GM19043 (cell line): ENCODE results near the gene SAMD8.

Source experiments
- ATAC-seq: cut with Tn5 transposase; IDR thresholded peaks from one replicate; pipeline ENCODE4 v1.9.1; 2021; ENCODE audit warnings: low read depth; ENCODE audit not compliant: unreplicated experiment

Gene SAMD8

DNA sequence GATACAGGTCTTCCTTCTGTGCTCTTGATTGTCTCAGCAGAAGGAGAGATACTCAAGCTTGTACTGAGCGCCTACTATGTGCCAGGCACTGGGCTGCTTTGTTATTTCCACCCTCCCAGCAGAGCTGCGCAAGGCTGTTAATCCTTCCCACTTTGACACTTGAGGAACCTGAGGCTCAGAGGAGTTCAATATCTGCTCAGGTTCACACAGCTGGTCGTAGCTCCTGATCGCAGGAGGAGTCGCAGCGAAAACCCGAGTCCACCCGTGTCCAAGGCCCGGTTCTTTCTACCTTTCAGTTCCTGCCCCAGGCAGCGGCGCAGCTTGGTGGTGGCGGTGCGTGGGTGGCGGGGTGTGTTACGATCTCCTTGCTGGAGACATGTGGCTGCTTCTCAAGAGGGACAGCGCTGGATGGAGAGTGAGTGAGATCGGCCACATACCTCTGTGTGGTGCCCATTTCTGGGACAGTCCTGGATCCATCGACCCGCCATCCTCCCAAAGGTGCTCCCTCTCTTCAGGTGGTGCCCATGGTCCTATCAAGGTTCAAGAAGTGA, 26.5 kb upstream of the SAMD8 start:
- no peak for ATAC-seq

DNA sequence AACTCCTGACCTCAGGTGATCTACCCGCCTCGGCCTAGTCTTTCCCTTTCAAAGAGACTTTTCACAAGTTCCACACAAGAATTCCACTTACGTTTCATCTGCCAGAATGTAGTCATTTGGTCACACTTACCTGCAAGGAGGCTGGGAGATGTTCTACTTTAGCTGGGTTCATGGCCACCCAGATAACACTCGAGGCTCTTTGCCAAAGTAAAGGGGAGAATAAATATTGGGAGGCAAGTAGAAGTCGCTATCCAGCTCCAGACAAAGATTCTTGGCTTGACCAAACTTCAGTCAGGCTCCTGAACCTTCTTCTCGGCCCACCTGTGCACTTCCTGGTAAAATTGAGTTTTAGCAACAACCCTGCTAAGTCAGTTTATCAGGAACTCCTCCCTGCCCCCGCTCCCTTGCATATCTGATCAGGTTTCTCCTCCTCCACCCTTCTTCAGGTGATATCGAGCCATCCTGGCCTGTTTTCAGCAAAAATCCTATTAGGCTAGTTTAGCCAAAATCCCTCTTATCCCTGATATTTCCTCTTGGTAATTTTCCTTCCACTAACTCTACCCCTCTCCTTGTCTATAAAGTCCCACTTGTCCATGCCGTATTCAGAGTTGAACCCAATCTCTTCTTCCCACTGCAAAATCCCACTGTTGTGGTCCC, 25.1 kb upstream of the SAMD8 start:
- ATAC-seq: no peak

- ATAC-seq: no peak
These were observed 22.8 kb upstream of the SAMD8 start for GRCh38 chr10:75088640-75089039.

DNA sequence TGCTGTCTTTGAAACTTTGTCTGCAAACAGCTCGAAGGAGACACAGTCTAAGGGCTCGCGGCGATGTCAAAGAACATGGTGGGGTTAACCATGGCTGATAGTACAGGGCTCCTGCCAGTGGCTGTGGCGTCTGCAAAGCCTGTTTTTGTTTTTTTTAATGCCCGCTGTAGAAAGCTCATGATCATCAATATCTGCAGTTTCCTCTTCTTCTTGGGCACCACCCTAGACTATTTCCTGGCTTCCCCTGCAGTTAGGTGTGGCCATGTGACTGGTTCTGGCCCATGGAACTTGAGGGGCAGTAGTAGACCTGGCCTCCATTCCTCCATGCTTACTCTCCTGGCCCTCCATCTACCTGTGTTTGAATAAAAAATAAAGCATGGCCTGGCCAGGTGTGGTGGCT, 21.8 kb upstream of the SAMD8 start:
- ATAC-seq: no peak

DNA sequence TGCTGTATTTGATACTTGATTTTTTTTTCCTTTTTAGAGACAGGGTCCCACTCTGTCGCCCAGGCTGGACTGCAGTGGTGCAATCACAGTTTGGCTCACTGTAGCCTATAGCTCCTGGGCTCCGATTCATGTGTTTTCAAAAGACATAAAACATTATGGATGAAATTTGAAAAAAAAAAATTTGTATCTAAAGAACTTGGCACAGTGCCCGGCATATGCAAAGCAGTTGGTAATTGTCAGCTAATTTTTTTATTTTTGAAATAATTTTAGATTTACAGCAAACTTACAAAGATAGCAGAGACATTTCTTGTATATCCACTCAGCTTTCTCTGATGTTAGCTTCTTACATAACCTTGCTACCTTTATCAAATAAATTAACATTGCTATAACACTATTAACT, 20.3 kb upstream of the SAMD8 start:
- no peak for ATAC-seq

DNA sequence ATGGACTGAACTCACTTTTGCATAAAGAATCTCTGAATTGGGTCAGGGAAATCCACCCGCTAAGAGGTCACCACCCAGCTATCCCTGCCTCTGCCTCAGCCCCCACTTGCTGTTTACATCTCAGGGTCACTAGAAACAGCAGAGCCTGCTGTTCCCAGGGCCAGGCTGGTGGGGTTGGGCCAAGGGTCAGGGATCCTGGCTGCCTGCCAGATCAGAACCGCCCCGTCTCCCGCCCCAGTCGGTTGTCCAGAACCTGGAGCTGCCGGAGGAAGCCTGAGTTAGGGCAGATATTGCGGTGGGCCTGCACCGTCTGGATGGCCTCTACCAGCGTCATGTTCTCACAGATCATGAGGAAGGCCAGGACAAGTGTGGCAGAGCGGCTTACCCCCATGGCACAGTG, 17.0 kb upstream of the SAMD8 start:
- no peak for ATAC-seq

DNA sequence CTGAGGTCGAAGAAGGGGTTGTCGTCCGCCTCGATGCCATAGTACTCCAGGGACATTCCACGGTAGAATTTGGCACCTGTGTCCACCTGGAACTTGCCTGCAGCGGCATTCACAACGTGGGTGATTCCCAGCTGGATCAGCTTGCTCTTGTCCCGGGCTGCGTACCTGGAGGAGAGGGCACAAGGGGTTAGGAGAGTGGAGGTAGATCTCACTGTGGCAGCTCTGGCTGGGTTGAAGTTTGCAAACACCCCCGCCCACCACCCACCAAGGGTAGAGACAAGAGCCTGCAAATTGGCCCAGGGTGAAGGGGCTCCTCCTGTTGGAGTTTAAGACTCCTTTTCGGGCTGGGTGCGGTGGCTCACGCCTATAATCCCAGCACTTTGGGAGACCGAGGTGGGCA, 15.8 kb upstream of the SAMD8 start:
- no peak for ATAC-seq

DNA sequence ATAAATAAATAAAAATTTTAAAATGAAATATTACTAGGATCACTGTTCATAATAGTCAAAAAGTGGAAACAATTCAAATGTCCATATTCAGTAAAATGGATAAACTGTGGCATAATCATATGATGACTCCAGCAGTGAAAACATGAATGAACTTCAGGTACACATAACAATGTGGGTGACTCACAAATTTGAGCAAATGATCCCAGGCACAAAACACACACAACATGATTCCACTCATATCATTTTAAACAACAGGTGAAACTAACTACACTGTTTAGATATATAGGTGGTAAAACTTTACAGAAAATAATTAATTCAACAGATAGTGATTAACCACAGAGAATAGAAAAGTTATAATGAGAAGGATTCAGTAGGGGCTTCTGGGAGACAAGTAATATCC, 14.7 kb upstream of the SAMD8 start:
- ATAC-seq: no peak

- ATAC-seq: no peak
These were observed 13.7 kb upstream of the SAMD8 start for GRCh38 chr10:75097666-75098285.

GRCh38 chr10:75098902-75099673, 12.4 kb upstream of the SAMD8 start:
- ATAC-seq: no peak

DNA sequence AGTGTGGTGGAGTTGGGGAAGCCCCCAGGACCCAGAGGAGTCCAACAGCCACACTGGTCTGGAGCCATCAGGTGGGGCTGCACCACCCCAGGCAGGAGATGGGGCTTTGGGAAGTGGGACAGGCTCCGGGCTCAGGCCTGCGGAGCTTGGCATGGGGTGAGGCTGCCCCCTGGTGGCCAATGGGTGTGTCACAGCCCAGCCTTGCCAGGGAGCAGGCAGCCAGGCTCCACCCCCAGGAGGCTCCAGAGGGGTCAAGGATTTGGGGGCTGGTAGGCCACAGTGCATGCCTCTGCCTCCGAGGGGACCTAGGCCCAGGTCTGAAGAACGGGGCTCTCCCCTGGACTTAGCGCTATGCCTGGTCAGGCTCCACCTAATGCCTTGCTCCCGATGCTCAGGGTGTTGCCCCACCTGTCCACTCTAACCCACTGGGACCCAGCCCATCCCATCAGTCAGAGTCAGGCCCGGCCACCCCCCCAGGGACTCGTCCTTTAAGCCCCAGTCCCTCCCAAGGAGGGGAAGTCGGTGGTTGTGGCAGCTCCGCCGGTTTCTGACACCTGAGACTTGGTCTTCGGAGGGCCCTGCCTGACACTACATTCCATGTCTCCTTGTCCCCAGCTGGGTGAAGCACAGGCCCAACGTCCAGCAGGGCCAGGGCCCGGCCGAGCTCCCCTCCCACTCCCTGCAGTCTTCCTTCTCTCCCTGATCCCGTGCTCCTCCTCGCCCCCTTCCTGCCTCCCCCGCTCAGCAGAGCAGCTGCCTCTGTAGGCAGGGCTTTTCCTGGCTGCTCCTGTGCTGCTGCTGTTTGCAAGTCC, 11.3 kb upstream of the SAMD8 start:
- ATAC-seq: peak; percentile 70

GRCh38 chr10:75100764-75101291, 10.6 kb upstream of the SAMD8 start:
- no peak for ATAC-seq

GRCh38 chr10:75101416-75102251, 9.8 kb upstream of the SAMD8 start:
- no peak for ATAC-seq

DNA sequence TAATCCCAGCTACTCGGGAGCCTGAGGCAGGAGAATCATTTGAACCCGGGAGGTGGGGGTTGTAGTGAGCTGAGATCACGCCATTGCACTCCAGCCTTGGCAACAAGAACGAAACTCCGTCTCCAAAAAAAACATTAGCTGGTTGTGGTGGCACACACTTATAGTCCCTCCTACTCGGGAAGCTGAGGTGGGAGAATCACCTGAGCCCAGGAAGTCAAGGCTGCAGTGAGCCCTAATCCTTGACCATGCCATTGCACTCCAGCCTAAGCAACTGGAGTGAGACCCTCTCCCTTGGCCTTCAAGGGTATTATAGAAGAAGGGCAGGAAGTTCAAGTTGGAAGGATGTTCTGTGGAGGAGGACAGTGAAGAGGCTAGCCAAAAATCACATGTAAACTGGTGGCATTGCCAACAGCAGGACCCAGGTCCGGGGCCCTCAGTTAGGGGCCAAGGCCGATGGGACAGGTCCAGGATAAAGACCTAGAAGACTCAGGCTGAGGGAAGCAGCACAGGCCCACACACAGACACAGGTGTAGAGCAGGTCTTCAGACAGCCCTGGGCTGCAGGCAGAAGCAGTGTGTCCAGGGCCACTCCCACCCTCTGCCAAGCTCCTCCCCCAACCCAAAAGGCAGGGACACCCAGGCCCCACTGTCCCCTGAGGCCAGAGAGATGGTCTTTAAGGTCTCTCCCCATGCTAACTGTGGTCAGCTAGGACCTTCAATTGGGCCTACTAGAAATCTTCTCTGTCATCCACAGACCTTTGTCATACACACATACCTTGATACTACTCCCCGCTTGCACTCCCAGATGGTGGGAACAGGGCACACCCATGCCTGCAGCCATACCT, 8.4 kb upstream of the SAMD8 start:
- no peak for ATAC-seq

- ATAC-seq: no peak
These were observed 7.4 kb upstream of the SAMD8 start for GRCh38 chr10:75103881-75104686.

DNA sequence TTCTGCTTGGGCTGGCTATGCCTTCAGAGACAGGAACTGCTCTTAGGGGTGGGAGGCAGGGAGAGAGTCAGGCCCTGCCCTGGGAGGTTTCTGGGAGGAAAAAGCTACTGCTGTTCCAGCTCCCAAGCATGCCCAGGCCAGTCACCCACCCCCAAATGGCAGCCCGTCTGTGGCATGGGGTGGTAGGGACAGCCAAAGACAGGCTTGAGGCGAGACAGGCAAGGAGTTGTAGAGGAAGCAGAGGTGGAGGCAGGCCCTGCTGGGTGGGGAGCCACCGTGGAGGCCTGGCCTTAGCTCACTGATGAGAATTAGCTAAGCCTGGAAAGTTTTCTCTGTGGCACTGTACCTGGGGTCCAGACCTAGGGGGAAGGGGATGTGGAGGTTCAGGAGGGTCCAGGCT, 6.6 kb upstream of the SAMD8 start:
- no peak for ATAC-seq

DNA sequence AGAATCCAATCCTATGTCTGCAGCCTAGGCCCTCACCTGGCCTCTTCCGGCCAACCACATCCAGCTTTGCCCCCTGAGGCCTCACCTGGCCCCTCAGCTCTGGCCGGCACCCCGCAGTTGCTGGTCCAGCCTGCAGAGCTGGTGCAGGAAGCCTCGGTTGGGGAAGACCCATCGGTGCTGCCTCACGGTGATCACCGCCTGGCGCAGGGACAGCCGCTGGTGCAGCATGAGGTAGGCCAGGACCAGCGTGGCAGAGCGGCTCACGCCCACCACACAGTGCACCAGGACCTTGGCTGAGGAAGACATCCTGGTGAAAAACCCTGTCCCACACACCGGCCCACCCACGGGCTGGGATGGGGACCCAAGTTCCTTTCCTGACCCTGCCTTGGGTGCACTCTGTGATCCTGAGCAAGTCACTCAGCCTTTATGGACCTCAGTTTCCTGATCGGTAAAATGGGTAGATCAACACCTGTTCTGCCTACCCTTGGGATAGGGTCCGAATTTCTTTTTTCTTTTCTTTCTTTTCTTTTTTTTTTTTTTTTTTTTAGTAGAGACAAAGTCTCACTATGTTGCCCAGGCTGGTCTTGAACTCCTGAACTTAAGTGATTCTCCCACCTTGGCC, 5.8 kb upstream of the SAMD8 start:
- ATAC-seq: no peak

- no peak for ATAC-seq
These were observed 5.2 kb upstream of the SAMD8 start for GRCh38 chr10:75106242-75106641.
